Neutrophil (primary cell): ENCODE measurements around the gene TSHZ2.

Experiments used
- H3K27ac ChIP-seq: fragments of 200-600 bp; sonication (generic); 2 replicates; pipeline ENCODE4 v1.5.1; 2016; ENCODE audit warnings: mild to moderate bottlenecking, moderate library complexity
- H3K27me3 ChIP-seq: fragments of 200-600 bp; sonication (generic); 2 replicates; pipeline ENCODE4 v1.6.0; 2016; ENCODE audit warnings: mild to moderate bottlenecking
- H3K36me3 ChIP-seq: fragments of 200-600 bp; sonication (generic); 2 replicates; pipeline ENCODE4 v1.5.1; 2017
- H3K4me1 ChIP-seq, 2 experiments: fragments of 200-600 bp in 1 of 2; sonication (generic) in 1 of 2; 1 replicate in 1 of 2; 2 replicates in 1 of 2; pipeline versions ENCODE4 v1.5.1 to v1.6.1; 2013 to 2016; ENCODE audit warnings: low read depth in 1 of 2, low read length in 1 of 2, mild to moderate bottlenecking in 1 of 2, moderate library complexity in 1 of 2; ENCODE audit not compliant: control insufficient read depth in 1 of 2, insufficient read depth in 1 of 2
- H3K4me3 ChIP-seq, 2 experiments: fragments of 200-600 bp in 1 of 2; sonication (generic) in 1 of 2; 1 replicate in 1 of 2; 2 replicates in 1 of 2; pipeline ENCODE4 v1.5.1; 2013 to 2016; ENCODE audit warnings: low read depth in 1 of 2, low read length in 1 of 2, mild to moderate bottlenecking in 1 of 2, moderate library complexity in 1 of 2
- H3K9me3 ChIP-seq: fragments of 200-600 bp; sonication (generic); 2 replicates; pipeline ENCODE4 v1.5.1; 2016
- TF ChIP-seq, protein P1 (sequence below): fragments of 200-600 bp; sonication (generic); IDR thresholded peaks from 2 replicates; pipeline ENCODE4 v1.5.1; 2016; ENCODE audit warnings: antibody characterized with exemption

Gene TSHZ2

DNA sequence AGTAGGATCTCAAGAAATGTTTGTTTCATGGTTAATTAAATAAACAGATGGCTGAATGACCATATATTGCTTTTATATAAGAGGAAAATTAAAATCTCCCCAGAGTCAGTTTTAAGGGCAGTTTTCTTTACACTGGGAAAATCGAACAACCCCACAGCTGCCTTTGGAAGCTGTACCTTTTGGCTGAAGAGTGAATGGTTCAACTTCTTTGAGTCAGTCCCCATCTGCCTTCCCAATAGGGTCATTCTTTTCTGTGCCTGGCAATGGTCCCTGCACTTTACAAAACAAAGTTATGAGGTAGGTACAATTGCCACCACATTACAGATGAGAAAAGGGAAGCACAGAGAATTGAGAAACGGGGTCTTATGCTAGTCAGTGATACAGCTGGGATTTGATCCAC is 39.5 kb downstream of the TSHZ2 start:
- H3K27ac ChIP-seq, result no peak overlapping the region
- no peaks in the 10 kb centered on the region for H3K4me1 ChIP-seq
- no peaks in the 10 kb centered on the region for H3K9me3 ChIP-seq
- H3K4me3 ChIP-seq, result no peak overlapping the region
- no peaks in the 10 kb centered on the region for H3K27me3 ChIP-seq
- H3K36me3 ChIP-seq, result no peaks in the 10 kb centered on the region
- TF ChIP-seq, protein P1, sequence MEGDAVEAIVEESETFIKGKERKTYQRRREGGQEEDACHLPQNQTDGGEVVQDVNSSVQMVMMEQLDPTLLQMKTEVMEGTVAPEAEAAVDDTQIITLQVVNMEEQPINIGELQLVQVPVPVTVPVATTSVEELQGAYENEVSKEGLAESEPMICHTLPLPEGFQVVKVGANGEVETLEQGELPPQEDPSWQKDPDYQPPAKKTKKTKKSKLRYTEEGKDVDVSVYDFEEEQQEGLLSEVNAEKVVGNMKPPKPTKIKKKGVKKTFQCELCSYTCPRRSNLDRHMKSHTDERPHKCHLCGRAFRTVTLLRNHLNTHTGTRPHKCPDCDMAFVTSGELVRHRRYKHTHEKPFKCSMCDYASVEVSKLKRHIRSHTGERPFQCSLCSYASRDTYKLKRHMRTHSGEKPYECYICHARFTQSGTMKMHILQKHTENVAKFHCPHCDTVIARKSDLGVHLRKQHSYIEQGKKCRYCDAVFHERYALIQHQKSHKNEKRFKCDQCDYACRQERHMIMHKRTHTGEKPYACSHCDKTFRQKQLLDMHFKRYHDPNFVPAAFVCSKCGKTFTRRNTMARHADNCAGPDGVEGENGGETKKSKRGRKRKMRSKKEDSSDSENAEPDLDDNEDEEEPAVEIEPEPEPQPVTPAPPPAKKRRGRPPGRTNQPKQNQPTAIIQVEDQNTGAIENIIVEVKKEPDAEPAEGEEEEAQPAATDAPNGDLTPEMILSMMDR, result no peak

DNA sequence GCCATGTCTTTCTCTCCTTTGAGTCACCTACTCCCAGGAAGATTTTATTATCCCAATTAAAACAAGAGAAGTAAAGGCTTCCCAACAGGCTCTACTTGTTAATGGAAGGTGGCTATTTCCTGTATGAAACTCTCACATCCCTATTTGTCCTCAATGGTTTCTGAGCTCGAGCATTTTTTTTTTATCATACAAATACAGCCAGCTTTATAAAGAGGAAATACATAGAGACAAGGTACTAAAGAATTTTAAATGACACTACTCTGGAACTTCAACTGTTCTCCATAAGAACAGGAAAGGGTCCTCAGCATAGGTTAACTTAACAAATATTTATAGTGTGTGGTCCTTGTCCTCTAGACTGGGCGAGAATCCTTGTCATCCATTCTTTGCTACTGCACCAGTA is 41.0 kb downstream of the TSHZ2 start:
- TF ChIP-seq, protein P1, result no peak
- Histone ChIP-seq H3K36me3 (no peaks in the 10 kb centered on the region), H3K4me1 (no peaks in the 10 kb centered on the region), H3K9me3 (no peaks in the 10 kb centered on the region), H3K4me3 (no peak overlapping the region), H3K27me3 (no peaks in the 10 kb centered on the region), H3K27ac (no peak overlapping the region)

DNA sequence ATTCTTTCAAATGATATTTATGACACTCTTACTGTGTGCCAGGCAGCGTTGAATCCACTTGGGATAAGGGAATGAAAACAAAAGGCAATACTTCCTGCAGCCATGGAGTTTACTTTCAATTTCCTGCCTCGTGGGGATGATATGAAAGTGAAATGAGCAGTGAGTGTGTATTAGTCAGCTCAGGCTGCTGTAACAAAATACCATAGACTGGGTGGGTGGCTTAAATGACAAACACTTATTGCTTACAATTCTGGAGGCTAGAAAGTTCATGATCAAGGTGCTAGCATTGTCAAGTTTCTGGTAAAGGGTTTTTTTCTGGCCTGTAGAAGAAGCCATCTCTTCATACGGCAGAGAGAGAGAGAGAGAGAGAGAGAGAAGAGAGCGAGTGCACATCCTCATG is 41.7 kb downstream of the TSHZ2 start:
- TF ChIP-seq, protein P1, result no peak
- Histone ChIP-seq H3K4me1 (no peaks in the 10 kb centered on the region), H3K27ac (no peak overlapping the region), H3K9me3 (no peaks in the 10 kb centered on the region), H3K27me3 (no peaks in the 10 kb centered on the region), H3K36me3 (no peaks in the 10 kb centered on the region), H3K4me3 (no peak overlapping the region)

- no peaks in the 10 kb centered on the region for H3K27me3 ChIP-seq
- no peaks in the 10 kb centered on the region for H3K4me1 ChIP-seq
- H3K27ac ChIP-seq, result no peak overlapping the region
- no peak overlapping the region for H3K4me3 ChIP-seq
- no peaks in the 10 kb centered on the region for H3K36me3 ChIP-seq
- TF ChIP-seq, protein P1, result no peak
- no peaks in the 10 kb centered on the region for H3K9me3 ChIP-seq
These were observed 43.9 kb downstream of the TSHZ2 start for GRCh38 chr20:53016071-53016470.

- no peak overlapping the region for H3K4me3 ChIP-seq
- no peaks in the 10 kb centered on the region for H3K27me3 ChIP-seq
- H3K36me3 ChIP-seq, result no peaks in the 10 kb centered on the region
- no peaks in the 10 kb centered on the region for H3K4me1 ChIP-seq
- no peaks in the 10 kb centered on the region for H3K9me3 ChIP-seq
- H3K27ac ChIP-seq, result no peak overlapping the region
- TF ChIP-seq, protein P1, result no peak
These were observed 44.4 kb downstream of the TSHZ2 start for GRCh38 chr20:53016534-53017042.

- Histone ChIP-seq H3K36me3 (no peaks in the 10 kb centered on the region), H3K27ac (no peak overlapping the region), H3K9me3 (no peaks in the 10 kb centered on the region), H3K4me1 (no peaks in the 10 kb centered on the region), H3K27me3 (no peaks in the 10 kb centered on the region), H3K4me3 (no peak overlapping the region)
- TF ChIP-seq, protein P1, result no peak
These were observed 45.0 kb downstream of the TSHZ2 start for GRCh38 chr20:53017206-53017605.
